HCT116 (cell line): ENCODE data around the gene VASH1.

Experiments
- CTCF ChIP-seq, 3 experiments: fragments of 200-600 bp in 1 of 3; sonication (generic) in 1 of 3; IDR thresholded peaks in 2 of 3; conservative IDR thresholded peaks in 1 of 3; 2 replicates each; pipeline ENCODE4 v1.5.1; 2012 to 2017; ENCODE audit warnings: low read depth in 2 of 3, low read length in 2 of 3, antibody characterized with exemption in 1 of 3, borderline replicate concordance in 1 of 3, control low read depth in 1 of 3, mild to moderate bottlenecking in 1 of 3, mixed read lengths in 1 of 3, mixed run types in 1 of 3, moderate library complexity in 1 of 3; ENCODE audit not compliant: insufficient read depth in 1 of 3
- POLR2A ChIP-seq: IDR thresholded peaks from 2 replicates; pipeline ENCODE4 v1.7.0; 2011; ENCODE audit warnings: borderline replicate concordance; ENCODE audit not compliant: insufficient read depth, insufficient read length; ENCODE audit errors: extremely low read depth
- POLR2AphosphoS5 ChIP-seq: IDR thresholded peaks from 2 replicates; pipeline ENCODE4 v1.6.1; 2011; ENCODE audit warnings: mild to moderate bottlenecking, low read depth, low read length, moderate library complexity

DNA sequence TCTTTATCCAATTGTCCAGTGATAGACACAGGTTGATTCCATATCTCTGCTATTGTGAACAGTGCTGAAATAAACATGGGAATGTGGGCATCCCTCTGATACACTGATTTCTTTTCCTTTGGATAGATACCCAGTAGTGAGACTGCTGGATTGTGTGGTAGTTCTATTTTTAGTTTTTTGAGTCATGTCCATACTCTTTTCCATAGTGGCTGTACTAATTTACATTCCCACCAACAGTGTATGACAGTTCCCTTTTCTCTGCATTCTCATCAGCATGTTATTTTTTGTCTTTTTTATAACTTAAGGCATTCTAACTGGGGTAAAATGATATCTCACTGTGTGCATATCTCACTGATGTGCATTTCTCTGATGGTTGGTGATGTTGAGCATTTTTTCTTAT lies 24.8 kb upstream of the VASH1 start:
- TF ChIP-seq POLR2AphosphoS5 = no peak
- no peak for TF ChIP-seq CTCF (IDR thresholded peaks at IDR 0.05 in 2 of 3, conservative IDR thresholded peaks at IDR 0.05 in 1 of 3; ENCODE audit: borderline replicate concordance in 1 of 3, insufficient read depth in 1 of 3, low read depth in 2 of 3, low read length in 2 of 3)
- no peak for TF ChIP-seq POLR2A
